IgD-negative memory B cell (primary cell): ENCODE data around the gene LGALS3BP. TPM values are rescaled to one million over a fixed set of nuclear protein-coding genes. Genes with fewer than 3 reads are reported as not detected.

Experiments used
- H3K27ac Mint-ChIP-seq, 3 donors: one replicate each; pipeline ENCODE4 v1.8.0; 2020 to 2022; ENCODE audit warnings: mild to moderate bottlenecking in 3 of 3, mixed read lengths in 3 of 3, moderate library complexity in 1 of 3
- H3K27me3 Mint-ChIP-seq: one replicate; pipeline ENCODE4 v1.8.0; 2021; ENCODE audit warnings: mixed read lengths
- H3K36me3 Mint-ChIP-seq: one replicate; pipeline ENCODE4 v1.8.0; 2020; ENCODE audit warnings: mild to moderate bottlenecking, mixed read lengths
- H3K4me1 Mint-ChIP-seq, 3 donors: one replicate each; pipeline ENCODE4 v1.8.0; 2020 to 2022; ENCODE audit warnings: mixed read lengths in 3 of 3, mild to moderate bottlenecking in 1 of 3
- H3K4me3 Mint-ChIP-seq, 4 donors: one replicate each; pipeline ENCODE4 v1.8.0; 2020 to 2022; ENCODE audit warnings: mild to moderate bottlenecking in 4 of 4, mixed read lengths in 4 of 4, moderate library complexity in 3 of 4
- H3K9me3 Mint-ChIP-seq, 3 donors: one replicate each; pipeline ENCODE4 v1.8.0; 2020 to 2021; ENCODE audit warnings: mixed read lengths in 3 of 3, mild to moderate bottlenecking in 1 of 3
- polyA plus RNA-seq: library from polyadenylated mRNA; unstranded; fragments of 300-500 nt; fragmentation: Illumina TruSeq; gene quantifications from one replicate; pipeline ENCODE4 v1.2.3, GENCODE V29; 2021

The LGALS3BP gene
- polyA plus RNA-seq, 1 donor from 2014 or later, result 3.9 TPM

- Mint-ChIP-seq H3K36me3 (no peaks in the 10 kb centered on the region), H3K27me3 (peaks cover 19% of the 10 kb centered on the region), H3K27ac (no peak overlapping the region), H3K4me3 (no peak overlapping the region), H3K4me1 (no peaks in the 10 kb centered on the region), H3K9me3 (no peaks in the 10 kb centered on the region)
Observed at GRCh38 chr17:78939615-78940014, 40.1 kb downstream of the LGALS3BP start.

- no peak overlapping the region for H3K27ac Mint-ChIP-seq
- H3K27me3 Mint-ChIP-seq, result peaks cover 11% of the 10 kb centered on the region
- no peaks in the 10 kb centered on the region for H3K9me3 Mint-ChIP-seq
- H3K36me3 Mint-ChIP-seq, result no peaks in the 10 kb centered on the region
- H3K4me1 Mint-ChIP-seq, result peaks cover 0 to 8% (median 5%) of the 10 kb centered on the region in 3 donors
- no peak overlapping the region for H3K4me3 Mint-ChIP-seq
Observed at GRCh38 chr17:78937561-78937960, 42.2 kb downstream of the LGALS3BP start.

- no peaks in the 10 kb centered on the region for H3K9me3 Mint-ChIP-seq
Observed at GRCh38 chr17:78935419-78936323, 44.1 kb downstream of the LGALS3BP start.

GRCh38 chr17:78934681-78935418 is 44.9 kb downstream of the LGALS3BP start:
- H3K27me3 Mint-ChIP-seq, result peaks cover 10% of the 10 kb centered on the region
- no peaks in the 10 kb centered on the region for H3K9me3 Mint-ChIP-seq
- H3K36me3 Mint-ChIP-seq, result no peaks in the 10 kb centered on the region
- peak overlapping the region in 1 of 4 donors; percentile 84 for H3K4me3 Mint-ChIP-seq
- H3K27ac Mint-ChIP-seq, result no peak overlapping the region
- H3K4me1 Mint-ChIP-seq, result peaks cover 0 to 8% (median 5%) of the 10 kb centered on the region in 3 donors

More at GRCh38 chr17:78935419-78936323, 44.1 kb downstream of the LGALS3BP start:
- H3K36me3 Mint-ChIP-seq, result no peaks in the 10 kb centered on the region
- H3K4me3 Mint-ChIP-seq, result no peak overlapping the region
- H3K27me3 Mint-ChIP-seq, result peaks cover 10% of the 10 kb centered on the region
- peaks cover 0 to 8% (median 5%) of the 10 kb centered on the region in 3 donors for H3K4me1 Mint-ChIP-seq
- H3K27ac Mint-ChIP-seq, result no peak overlapping the region

- peak overlapping the region in 1 of 4 donors; percentile 84 for H3K4me3 Mint-ChIP-seq
Observed at GRCh38 chr17:78933959-78934568, 45.7 kb downstream of the LGALS3BP start.

GRCh38 chr17:78933025-78933958 is 46.4 kb downstream of the LGALS3BP start:
- Mint-ChIP-seq H3K27me3 (peaks cover 9% of the 10 kb centered on the region), H3K4me1 (peaks cover 0 to 10% (median 5%) of the 10 kb centered on the region in 3 donors), H3K36me3 (no peaks in the 10 kb centered on the region), H3K4me3 (peak overlapping the region in 2 of 4 donors; percentile 28 to 74), H3K27ac (peak overlapping the region in 2 of 3 donors; percentile 46 to 69), H3K9me3 (no peaks in the 10 kb centered on the region)

More at GRCh38 chr17:78933959-78934568, 45.7 kb downstream of the LGALS3BP start:
- H3K9me3 Mint-ChIP-seq, result no peaks in the 10 kb centered on the region
- H3K36me3 Mint-ChIP-seq, result no peaks in the 10 kb centered on the region
- peaks cover 0 to 9% (median 5%) of the 10 kb centered on the region in 3 donors for H3K4me1 Mint-ChIP-seq
- H3K27ac Mint-ChIP-seq, result no peak overlapping the region
- H3K27me3 Mint-ChIP-seq, result peaks cover 8% of the 10 kb centered on the region

GRCh38 chr17:78929908-78930775 is 49.6 kb downstream of the LGALS3BP start:
- Mint-ChIP-seq H3K36me3 (no peaks in the 10 kb centered on the region), H3K4me3 (no peak overlapping the region), H3K9me3 (no peaks in the 10 kb centered on the region), H3K4me1 (peaks cover 0 to 10% (median 5%) of the 10 kb centered on the region in 3 donors), H3K27me3 (peaks cover 10% of the 10 kb centered on the region), H3K27ac (no peak overlapping the region)

- no peaks in the 10 kb centered on the region for H3K36me3 Mint-ChIP-seq
- no peak overlapping the region for H3K27ac Mint-ChIP-seq
- no peaks in the 10 kb centered on the region for H3K9me3 Mint-ChIP-seq
- H3K4me3 Mint-ChIP-seq, result peak overlapping the region in 3 of 4 donors; percentile 4 to 51 (median 12)
- peaks cover 5% of the 10 kb centered on the region for H3K27me3 Mint-ChIP-seq
- H3K4me1 Mint-ChIP-seq, result peaks cover 5 to 12% (median 5%) of the 10 kb centered on the region in 3 donors
Observed at GRCh38 chr17:78925662-78926555, 53.8 kb downstream of the LGALS3BP start.

GRCh38 chr17:78925234-78925633 is 54.5 kb downstream of the LGALS3BP start, which contains the start of gene TIMP2:
Gene TIMP2, minus strand, starts transcription at chr17:78925387. Its CDS starts 299 bp downstream, at chr17:78925088.
- no peak within 1 kb of the TSS for H3K27ac Mint-ChIP-seq
- H3K4me1 Mint-ChIP-seq, result peaks cover 5 to 12% (median 5%) of the 10 kb centered on the region in 3 donors
- H3K36me3 Mint-ChIP-seq, result no peaks in the 10 kb centered on the region
- peak within 1 kb of the TSS; percentile 83 to 97 (median 85) for H3K4me3 Mint-ChIP-seq
- H3K27me3 Mint-ChIP-seq, result peaks cover 5% of the 10 kb centered on the region
- H3K9me3 Mint-ChIP-seq, result no peaks in the 10 kb centered on the region

- no peaks in the 10 kb centered on the region for H3K9me3 Mint-ChIP-seq
- H3K4me1 Mint-ChIP-seq, result peaks cover 5 to 12% (median 5%) of the 10 kb centered on the region in 3 donors
- H3K27me3 Mint-ChIP-seq, result peaks cover 5% of the 10 kb centered on the region
- H3K27ac Mint-ChIP-seq, result no peak overlapping the region
- H3K36me3 Mint-ChIP-seq, result no peaks in the 10 kb centered on the region
- H3K4me3 Mint-ChIP-seq, result peak overlapping the region; percentile 83 to 97 (median 85)
Observed at GRCh38 chr17:78924481-78925151, 55.1 kb downstream of the LGALS3BP start.

GRCh38 chr17:78923660-78924453 is 55.9 kb downstream of the LGALS3BP start:
- peak overlapping the region in 2 of 3 donors; percentile 41 to 87 for H3K27ac Mint-ChIP-seq
- H3K9me3 Mint-ChIP-seq, result no peaks in the 10 kb centered on the region
- no peaks in the 10 kb centered on the region for H3K36me3 Mint-ChIP-seq
- H3K27me3 Mint-ChIP-seq, result peaks cover 2% of the 10 kb centered on the region
- H3K4me1 Mint-ChIP-seq, result peaks cover 5 to 10% (median 5%) of the 10 kb centered on the region in 3 donors
- H3K4me3 Mint-ChIP-seq, result peak overlapping the region; percentile 83 to 97 (median 85)
